Measurements from ENCODE around the gene OR4D2. TPM values are rescaled to one million over a fixed set of nuclear protein-coding genes. Genes with fewer than 3 reads are reported as not detected.
A peak's percentile ranks its signal among the peaks of the same experiment; 100 is the strongest.

The OR4D2 gene
- total RNA-seq, 1 experiment from 2014 or later, result 0.08 TPM

DNA sequence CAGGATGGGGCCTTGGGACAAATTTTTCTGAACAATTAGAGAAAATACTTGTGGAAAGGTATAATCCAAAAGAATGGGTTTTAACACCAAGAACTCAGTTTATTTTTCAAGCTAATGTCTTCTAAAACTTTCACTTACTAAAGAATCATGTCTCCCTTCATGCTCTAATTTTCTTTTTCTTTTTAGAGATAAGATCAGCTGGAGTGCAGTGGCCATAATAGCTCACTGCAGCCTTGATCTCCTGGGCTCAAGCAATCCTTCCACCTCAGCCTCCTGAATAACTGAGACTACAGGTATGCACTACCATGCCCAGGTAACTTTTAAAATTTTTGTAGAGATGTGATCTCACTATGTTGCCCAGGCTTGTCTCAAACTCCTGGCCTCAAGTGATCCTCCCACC lies 13.1 kb upstream of the OR4D2 start:
- Histone ChIP-seq H3K4me1 (no peaks in the 10 kb centered on the region), H3K9me3 (replicated peaks) (no peaks in the 10 kb centered on the region), H3K27ac (no peak overlapping the region), H3K27me3 (no peaks in the 10 kb centered on the region; the same call in 1 of the 2 replicates), H3K4me3 (no peak overlapping the region), H3K36me3 (no peaks in the 10 kb centered on the region)
- DNase-seq, result no peak

- DNase-seq, result no peak
- no peak overlapping the region for H3K4me3 ChIP-seq
- no peaks in the 10 kb centered on the region; the same call in 1 of the 2 replicates for H3K27me3 ChIP-seq
- no peaks in the 10 kb centered on the region for H3K36me3 ChIP-seq
- no peaks in the 10 kb centered on the region for H3K4me1 ChIP-seq
- H3K27ac ChIP-seq, result no peak overlapping the region
- H3K9me3 ChIP-seq (replicated peaks), result no peaks in the 10 kb centered on the region
These were observed 9.7 kb upstream of the OR4D2 start for GRCh38 chr17:58156839-58157803.

GRCh38 chr17:58158181-58158580 lies 8.6 kb upstream of the OR4D2 start:
- H3K27ac ChIP-seq, result no peak overlapping the region
- H3K27me3 ChIP-seq, result no peaks in the 10 kb centered on the region; the same call in 1 of the 2 replicates
- no peaks in the 10 kb centered on the region for H3K9me3 ChIP-seq (replicated peaks)
- no peak overlapping the region for H3K4me3 ChIP-seq
- DNase-seq, result no peak
- no peaks in the 10 kb centered on the region for H3K36me3 ChIP-seq
- H3K4me1 ChIP-seq, result no peaks in the 10 kb centered on the region

- no peak for DNase-seq
- no peaks in the 10 kb centered on the region for H3K27me3 ChIP-seq
- H3K36me3 ChIP-seq, result no peaks in the 10 kb centered on the region
- H3K4me1 ChIP-seq, result no peaks in the 10 kb centered on the region
- H3K27ac ChIP-seq, result no peak overlapping the region
- H3K9me3 ChIP-seq (replicated peaks), result no peaks in the 10 kb centered on the region
- H3K4me3 ChIP-seq, result no peak overlapping the region
These were observed 5.2 kb upstream of the OR4D2 start for GRCh38 chr17:58161566-58161965.

DNA sequence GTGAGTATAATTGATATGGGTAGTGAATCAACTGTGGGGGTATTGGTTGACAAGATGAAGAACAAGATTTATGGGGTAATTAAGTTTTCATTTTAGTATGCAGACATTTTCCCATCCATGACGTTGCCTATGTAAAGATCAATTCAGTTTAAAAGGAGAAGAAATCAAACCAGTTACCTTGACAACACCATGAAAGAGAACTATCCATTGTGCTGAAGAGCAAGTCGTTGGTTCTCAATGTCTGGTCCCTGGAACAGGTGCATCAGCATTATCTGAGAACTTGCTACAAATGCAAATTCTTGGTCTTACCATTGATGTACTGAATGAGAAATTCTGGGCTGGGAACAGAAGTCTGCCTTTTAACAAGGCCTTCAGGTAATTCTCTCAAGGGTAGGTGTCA lies 801 bp upstream of the OR4D2 start:
- H3K36me3 ChIP-seq, result no peaks in the 10 kb centered on the region
- H3K27ac ChIP-seq, result no peak overlapping the region
- no peaks in the 10 kb centered on the region for H3K27me3 ChIP-seq
- H3K4me1 ChIP-seq, result no peaks in the 10 kb centered on the region
- no peaks in the 10 kb centered on the region for H3K9me3 ChIP-seq (replicated peaks)
- DNase-seq, result no peak
- H3K4me3 ChIP-seq, result no peak overlapping the region

DNA sequence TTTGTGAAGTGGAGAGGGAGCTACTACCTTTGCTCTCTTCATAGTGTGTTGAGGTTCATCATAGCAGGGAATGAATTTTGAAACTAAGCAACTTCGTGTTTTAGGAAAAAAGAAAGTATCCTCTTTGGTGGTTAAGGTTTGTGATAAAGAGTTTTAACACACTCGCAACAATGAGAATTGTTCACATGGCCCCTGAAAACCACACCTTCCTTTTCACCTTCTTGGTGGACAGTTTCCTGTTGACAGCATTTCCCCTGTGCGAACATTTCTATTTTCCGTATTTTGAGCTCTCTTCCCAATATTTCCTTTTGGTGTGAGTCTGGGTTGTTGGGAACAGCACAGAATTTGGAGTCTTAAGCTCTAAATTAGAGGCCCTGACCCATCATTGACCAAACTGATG lies 3.8 kb downstream of the OR4D2 start:
- H3K27ac ChIP-seq, result no peak overlapping the region
- H3K36me3 ChIP-seq, result no peaks in the 10 kb centered on the region
- H3K4me3 ChIP-seq, result no peak overlapping the region
- H3K27me3 ChIP-seq, result 0 out of 2 replicates have a peak, but pooled peaks cover 4% of the 10 kb centered on the region
- no peaks in the 10 kb centered on the region for H3K4me1 ChIP-seq
- DNase-seq, result no peak
- H3K9me3 ChIP-seq (replicated peaks), result no peaks in the 10 kb centered on the region

- DNase-seq, result peak; percentile 26 to 55
- H3K27ac ChIP-seq, result no peak overlapping the region
- no peaks in the 10 kb centered on the region for H3K4me1 ChIP-seq
- no peaks in the 10 kb centered on the region for H3K36me3 ChIP-seq
- H3K4me3 ChIP-seq, result no peak overlapping the region
- H3K27me3 ChIP-seq, result 0 out of 2 replicates have a peak, but pooled peaks cover 4% of the 10 kb centered on the region
- no peaks in the 10 kb centered on the region for H3K9me3 ChIP-seq (replicated peaks)
These were observed 5.7 kb downstream of the OR4D2 start for GRCh38 chr17:58172369-58173071.

- Histone ChIP-seq H3K4me1 (no peaks in the 10 kb centered on the region), H3K36me3 (no peaks in the 10 kb centered on the region), H3K4me3 (no peak overlapping the region), H3K27ac (no peak overlapping the region), H3K9me3 (replicated peaks) (no peaks in the 10 kb centered on the region), H3K27me3 (0 out of 2 replicates have a peak, but pooled peaks cover 4% of the 10 kb centered on the region)
- no peak for DNase-seq
These were observed 8.1 kb downstream of the OR4D2 start for GRCh38 chr17:58174871-58175270.

DNA sequence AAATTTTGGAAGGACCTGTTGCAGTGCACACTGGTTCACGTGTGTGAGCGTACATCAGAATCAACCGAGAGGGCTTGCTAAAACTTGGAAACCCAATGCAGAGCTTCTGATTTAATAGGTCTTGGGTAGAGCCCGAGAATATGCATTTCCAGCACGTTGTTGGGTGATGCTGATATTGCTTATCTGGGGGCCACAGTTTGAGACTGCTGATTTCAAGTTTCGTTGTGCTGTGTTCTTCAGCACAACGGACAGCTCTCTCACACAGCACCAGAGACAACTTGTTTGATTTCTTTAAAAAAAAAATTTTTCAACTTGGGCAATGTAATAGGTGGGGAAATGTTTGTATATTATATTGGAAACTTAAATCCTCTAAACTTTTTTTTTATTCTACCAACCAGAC lies 9.4 kb downstream of the OR4D2 start:
- H3K4me1 ChIP-seq, result no peaks in the 10 kb centered on the region
- 0 out of 2 replicates have a peak, but pooled peaks cover 4% of the 10 kb centered on the region for H3K27me3 ChIP-seq
- DNase-seq, result no peak
- no peak overlapping the region for H3K27ac ChIP-seq
- no peaks in the 10 kb centered on the region for H3K36me3 ChIP-seq
- no peak overlapping the region for H3K4me3 ChIP-seq
- H3K9me3 ChIP-seq (replicated peaks), result no peaks in the 10 kb centered on the region

DNA sequence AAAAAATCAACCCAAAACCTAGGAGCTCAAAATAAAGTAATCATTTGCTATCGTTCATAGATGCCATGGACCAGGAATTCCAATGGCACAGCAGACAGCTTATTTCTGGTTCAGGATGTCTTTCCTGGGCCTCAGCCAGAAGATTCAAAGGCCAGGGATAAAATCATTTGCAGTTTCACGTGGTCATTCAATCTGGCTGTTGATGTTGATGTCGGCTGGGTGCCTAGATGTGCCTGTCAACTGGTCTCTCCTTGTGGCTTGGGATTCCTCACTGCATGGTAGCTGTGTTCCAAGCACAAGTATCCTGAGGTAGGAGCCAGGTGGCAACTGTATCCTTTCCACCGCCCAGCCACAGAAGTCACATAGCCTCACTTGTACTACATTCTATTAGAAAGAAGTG lies 15.0 kb downstream of the OR4D2 start:
- no peak for DNase-seq
- no peaks in the 10 kb centered on the region for H3K4me1 ChIP-seq
- peaks cover 10% of the 10 kb centered on the region; the same call in 1 of the 2 replicates for H3K27me3 ChIP-seq

GRCh38 chr17:58183514-58183913 lies 16.7 kb downstream of the OR4D2 start:
- peaks cover 10% of the 10 kb centered on the region; the same call in 1 of the 2 replicates for H3K27me3 ChIP-seq
- no peak for DNase-seq
- H3K4me3 ChIP-seq, result no peak overlapping the region
- no peaks in the 10 kb centered on the region for H3K9me3 ChIP-seq (replicated peaks)
- H3K36me3 ChIP-seq, result no peaks in the 10 kb centered on the region
- H3K4me1 ChIP-seq, result no peaks in the 10 kb centered on the region
- no peak overlapping the region for H3K27ac ChIP-seq

More for the DNA sequence above, 15.0 kb downstream of the OR4D2 start:
- no peaks in the 10 kb centered on the region for H3K36me3 ChIP-seq
- no peak overlapping the region for H3K27ac ChIP-seq
- no peaks in the 10 kb centered on the region for H3K9me3 ChIP-seq (replicated peaks)
- no peak overlapping the region for H3K4me3 ChIP-seq

DNA sequence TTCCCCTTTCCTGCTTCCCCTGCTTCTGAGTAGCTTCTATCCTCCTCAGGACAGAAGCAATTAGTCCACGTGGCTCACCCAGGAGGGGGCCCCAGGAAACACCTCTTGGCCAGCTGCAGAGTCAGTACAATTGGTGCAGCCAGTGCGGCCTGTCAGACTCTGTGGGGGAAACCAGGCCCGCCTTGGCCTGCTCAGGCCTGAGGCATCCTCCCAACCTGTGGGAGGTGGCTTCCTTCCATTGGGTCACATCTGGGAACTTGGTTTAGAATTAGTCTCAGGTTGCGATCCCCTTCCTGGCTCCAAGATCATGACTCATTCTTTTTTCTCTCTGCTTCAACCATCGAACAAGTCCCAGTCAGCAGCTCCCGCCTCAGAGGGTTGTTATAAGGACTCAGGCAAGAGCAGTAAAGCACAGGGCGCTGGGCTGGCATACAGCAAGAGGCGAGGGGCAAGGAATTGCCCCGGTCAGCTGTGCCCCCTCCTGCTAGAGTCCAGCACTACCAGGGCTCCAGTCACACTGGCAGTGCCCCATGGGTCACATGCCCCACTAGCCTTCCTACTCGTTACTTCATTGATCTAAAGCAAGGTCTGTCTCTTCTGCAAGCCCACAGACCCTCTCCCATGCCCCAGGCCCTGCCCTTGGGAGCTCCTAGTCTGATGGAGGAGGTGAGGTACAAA lies 17.7 kb downstream of the OR4D2 start:
- peaks cover 10% of the 10 kb centered on the region; the same call in 1 of the 2 replicates for H3K27me3 ChIP-seq
- H3K27ac ChIP-seq, result no peak overlapping the region
- DNase-seq, result peak; percentile 30 to 50

GRCh38 chr17:58184986-58185761 lies 18.4 kb downstream of the OR4D2 start:
- no peaks in the 10 kb centered on the region for H3K4me1 ChIP-seq
- no peaks in the 10 kb centered on the region for H3K9me3 ChIP-seq (replicated peaks)
- no peak for DNase-seq
- no peaks in the 10 kb centered on the region for H3K36me3 ChIP-seq
- H3K4me3 ChIP-seq, result no peak overlapping the region
- H3K27ac ChIP-seq, result no peak overlapping the region
- peaks cover 10% of the 10 kb centered on the region; the same call in 1 of the 2 replicates for H3K27me3 ChIP-seq

More for the DNA sequence above, 17.7 kb downstream of the OR4D2 start:
- no peaks in the 10 kb centered on the region for H3K9me3 ChIP-seq (replicated peaks)
- H3K4me1 ChIP-seq, result no peaks in the 10 kb centered on the region
- no peak overlapping the region for H3K4me3 ChIP-seq
- no peaks in the 10 kb centered on the region for H3K36me3 ChIP-seq

GRCh38 chr17:58186591-58186990 lies 19.8 kb downstream of the OR4D2 start:
- Histone ChIP-seq H3K36me3 (no peaks in the 10 kb centered on the region), H3K27ac (no peak overlapping the region), H3K4me3 (no peak overlapping the region), H3K9me3 (replicated peaks) (no peaks in the 10 kb centered on the region), H3K4me1 (no peaks in the 10 kb centered on the region), H3K27me3 (peaks cover 10% of the 10 kb centered on the region; the same call in 1 of the 2 replicates)
- no peak for DNase-seq

Measured in SJCRH30 (cell line).